Smooth muscle cell (in vitro differentiated cells): ENCODE measurements around the gene NOP53. TPM values are rescaled to one million over a fixed set of nuclear protein-coding genes. Genes with fewer than 3 reads are reported as not detected.

Experiments used
- DNase-seq: peaks from one replicate; lab custom pipeline; 2025; ENCODE audit not compliant: unreplicated experiment; lab: John Stamatoyannopoulos, UW
- H2AFZ ChIP-seq: fragments of 200-600 bp; sonication (generic); 2 replicates; pipeline ENCODE4 v1.6.0; 2016; ENCODE audit warnings: antibody characterized with exemption, low read depth, mild to moderate bottlenecking
- H3F3A ChIP-seq: fragments of 200-600 bp; sonication (generic); 2 replicates; pipeline ENCODE4 v1.6.0; 2017; ENCODE audit warnings: antibody characterized with exemption, low read depth
- H3K27ac ChIP-seq: fragments of 200-600 bp; sonication (generic); 2 replicates; pipeline ENCODE4 v1.5.1; 2016; ENCODE audit warnings: low read depth, mild to moderate bottlenecking
- H3K27me3 ChIP-seq: fragments of 200-600 bp; sonication (generic); 2 replicates; pipeline ENCODE4 v1.6.1; 2016; ENCODE audit warnings: low read depth, mild to moderate bottlenecking
- H3K36me3 ChIP-seq: fragments of 200-600 bp; sonication (generic); 2 replicates; pipeline ENCODE4 v1.5.1; 2016; ENCODE audit warnings: low read depth
- H3K4me1 ChIP-seq: fragments of 200-600 bp; sonication (generic); 2 replicates; pipeline ENCODE4 v1.5.1; 2016; ENCODE audit warnings: low read depth
- H3K4me2 ChIP-seq: fragments of 200-600 bp; sonication (generic); 2 replicates; pipeline ENCODE4 v1.6.0; 2016; ENCODE audit warnings: mild to moderate bottlenecking
- H3K4me3 ChIP-seq: fragments of 200-600 bp; sonication (generic); 2 replicates; pipeline ENCODE4 v1.5.1; 2016; ENCODE audit warnings: mild to moderate bottlenecking
- H3K79me2 ChIP-seq: fragments of 200-600 bp; sonication (generic); 2 replicates; pipeline ENCODE4 v1.6.0; 2016; ENCODE audit warnings: low read depth, mild to moderate bottlenecking
- H3K9ac ChIP-seq: fragments of 200-600 bp; sonication (generic); 2 replicates; pipeline ENCODE4 v1.6.0; 2016; ENCODE audit warnings: low read depth
- H3K9me3 ChIP-seq: fragments of 200-600 bp; sonication (generic); replicated peaks from 2 replicates; pipeline ENCODE4 v1.5.1; 2016; ENCODE audit warnings: low read depth
- H4K20me1 ChIP-seq: fragments of 200-600 bp; sonication (generic); 2 replicates; pipeline ENCODE4 v1.6.0; 2016; ENCODE audit warnings: low read depth
- WGBS: methylation state at CpG from one replicate; pipeline ENCODE4 v1.1.7; 2016; ENCODE audit warnings: low lambda C conversion rate; 5-methylcytosine and 5-hydroxymethylcytosine counted together
- polyA plus RNA-seq: library from polyadenylated mRNA; unstranded; fragments of >200 nt; fragmentation: Nextera tagmentation; extraction: Ambion mirVana; gene quantifications from 2 replicates; pipeline ENCODE4 v1.2.1, GENCODE V29; 2016
- total RNA-seq: library from RNA; depleted of rRNA; stranded (reverse); fragments of >200 nt; gene quantifications from 2 replicates; pipeline ENCODE4 v1.2.3, GENCODE V29; 2014
- TF ChIP-seq, protein P1 (sequence below): fragments of 200-600 bp; sonication (generic); IDR thresholded peaks from 2 replicates; pipeline ENCODE4 v1.5.1; 2017; ENCODE audit warnings: borderline replicate concordance, mild to moderate bottlenecking, antibody characterized with exemption; ENCODE audit not compliant: insufficient read depth, poor library complexity, severe bottlenecking

The NOP53 gene
- total and polyA plus RNA-seq, 2 experiments from 2014 or later: 42.8 to 74.5 TPM

DNA sequence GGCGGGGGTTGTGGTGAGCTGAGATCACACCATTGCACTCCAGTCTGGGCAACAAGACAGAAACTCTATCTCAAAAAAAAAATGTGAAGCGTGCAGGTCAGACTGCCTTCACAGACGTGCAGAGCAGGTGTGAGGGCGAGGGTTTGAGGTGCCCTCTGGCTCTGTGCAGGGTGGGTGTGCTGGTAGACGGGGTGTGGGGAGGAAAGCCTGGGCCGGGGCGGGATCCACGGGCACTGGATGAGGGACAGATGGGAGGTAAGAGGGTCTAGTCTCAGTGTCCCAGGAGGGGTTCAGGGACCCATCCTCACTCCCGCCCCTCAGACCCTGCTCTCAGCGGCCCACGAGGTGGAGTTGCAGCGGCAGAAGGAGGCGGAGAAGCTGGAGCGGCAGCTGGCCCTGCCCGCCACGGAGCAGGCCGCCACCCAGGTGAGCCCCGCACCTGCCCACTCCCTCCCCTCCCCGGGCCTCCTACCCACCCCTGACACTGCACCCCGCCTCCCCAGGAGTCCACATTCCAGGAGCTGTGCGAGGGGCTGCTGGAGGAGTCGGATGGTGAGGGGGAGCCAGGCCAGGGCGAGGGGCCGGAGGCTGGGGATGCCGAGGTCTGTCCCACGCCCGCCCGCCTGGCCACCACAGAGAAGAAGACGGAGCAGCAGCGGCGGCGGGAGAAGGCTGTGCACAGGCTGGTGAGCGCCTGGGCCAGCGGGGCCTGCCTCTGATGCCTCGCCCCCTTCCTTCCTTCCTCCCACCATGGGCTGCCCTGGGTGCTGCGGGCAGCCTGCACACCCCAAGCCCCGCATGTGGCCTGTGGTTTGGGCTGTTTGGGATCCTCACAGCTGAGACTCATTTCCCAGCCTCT is 9.1 kb downstream of the NOP53 start:
- Histone ChIP-seq H3K4me2 (no peak overlapping the region), H3K36me3 (peaks cover 3% of the 10 kb centered on the region), H3K9ac (no peak overlapping the region), H3K27ac (no peak overlapping the region), H3K4me1 (no peaks in the 10 kb centered on the region), H3K9me3 (no peaks in the 10 kb centered on the region), H3K4me3 (no peak overlapping the region), H4K20me1 (peaks cover 38% of the 10 kb centered on the region), H2AFZ (no peak overlapping the region), H3K79me2 (peaks cover under 1% of the 10 kb centered on the region), H3K27me3 (no peaks in the 10 kb centered on the region), H3F3A (no peaks in the 10 kb centered on the region)
- TF ChIP-seq, protein P1, sequence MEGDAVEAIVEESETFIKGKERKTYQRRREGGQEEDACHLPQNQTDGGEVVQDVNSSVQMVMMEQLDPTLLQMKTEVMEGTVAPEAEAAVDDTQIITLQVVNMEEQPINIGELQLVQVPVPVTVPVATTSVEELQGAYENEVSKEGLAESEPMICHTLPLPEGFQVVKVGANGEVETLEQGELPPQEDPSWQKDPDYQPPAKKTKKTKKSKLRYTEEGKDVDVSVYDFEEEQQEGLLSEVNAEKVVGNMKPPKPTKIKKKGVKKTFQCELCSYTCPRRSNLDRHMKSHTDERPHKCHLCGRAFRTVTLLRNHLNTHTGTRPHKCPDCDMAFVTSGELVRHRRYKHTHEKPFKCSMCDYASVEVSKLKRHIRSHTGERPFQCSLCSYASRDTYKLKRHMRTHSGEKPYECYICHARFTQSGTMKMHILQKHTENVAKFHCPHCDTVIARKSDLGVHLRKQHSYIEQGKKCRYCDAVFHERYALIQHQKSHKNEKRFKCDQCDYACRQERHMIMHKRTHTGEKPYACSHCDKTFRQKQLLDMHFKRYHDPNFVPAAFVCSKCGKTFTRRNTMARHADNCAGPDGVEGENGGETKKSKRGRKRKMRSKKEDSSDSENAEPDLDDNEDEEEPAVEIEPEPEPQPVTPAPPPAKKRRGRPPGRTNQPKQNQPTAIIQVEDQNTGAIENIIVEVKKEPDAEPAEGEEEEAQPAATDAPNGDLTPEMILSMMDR: no peak
- WGBS: 97% methylated on average over 31 of the region's 37 CpGs
- no peak for DNase-seq

DNA sequence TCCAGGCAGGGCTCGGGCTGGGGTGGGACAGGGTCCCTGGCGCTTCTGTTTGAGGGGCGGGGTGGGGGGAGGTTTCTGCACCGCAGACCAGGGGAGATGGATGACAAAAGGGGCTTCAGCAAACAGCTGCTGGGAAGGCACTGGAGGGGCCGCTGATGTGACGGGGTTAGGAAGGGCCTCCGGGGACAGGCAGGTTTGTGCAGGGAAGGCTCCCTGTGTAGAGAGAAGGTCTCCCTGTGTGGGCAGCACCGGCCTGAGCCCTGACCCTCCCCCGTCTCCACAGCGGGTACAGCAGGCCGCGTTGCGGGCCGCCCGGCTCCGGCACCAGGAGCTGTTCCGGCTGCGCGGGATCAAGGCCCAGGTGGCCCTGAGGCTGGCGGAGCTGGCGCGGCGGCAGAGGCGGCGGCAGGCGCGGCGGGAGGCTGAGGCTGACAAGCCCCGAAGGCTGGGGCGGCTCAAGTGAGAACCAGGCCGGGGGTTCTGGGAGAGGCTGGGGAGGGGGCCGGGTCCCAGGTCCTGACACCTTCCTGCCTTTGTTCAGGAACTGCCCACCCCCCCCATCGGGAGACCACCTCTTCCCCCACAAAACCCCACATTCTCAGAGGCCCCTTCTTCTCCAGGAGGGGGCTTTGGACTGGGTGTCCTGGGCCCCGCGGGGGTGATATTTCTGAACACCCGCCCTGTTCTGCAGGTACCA is 9.9 kb downstream of the NOP53 start:
- H3K9me3 ChIP-seq: no peaks in the 10 kb centered on the region
- H3K79me2 ChIP-seq: no peaks in the 10 kb centered on the region
- no peaks in the 10 kb centered on the region for H3K4me1 ChIP-seq
- 96% methylated on average over 21 of the region's 36 CpGs for WGBS
- H3K27ac ChIP-seq: no peak overlapping the region
- no peaks in the 10 kb centered on the region for H3F3A ChIP-seq
- H3K4me2 ChIP-seq: no peak overlapping the region
- no peak for DNase-seq
- TF ChIP-seq, protein P1: no peak
- H3K36me3 ChIP-seq: peaks cover 3% of the 10 kb centered on the region
- no peak overlapping the region for H3K9ac ChIP-seq
- no peaks in the 10 kb centered on the region for H3K27me3 ChIP-seq
- peaks cover 30% of the 10 kb centered on the region for H4K20me1 ChIP-seq
- H3K4me3 ChIP-seq: no peak overlapping the region
- H2AFZ ChIP-seq: no peak overlapping the region

DNA sequence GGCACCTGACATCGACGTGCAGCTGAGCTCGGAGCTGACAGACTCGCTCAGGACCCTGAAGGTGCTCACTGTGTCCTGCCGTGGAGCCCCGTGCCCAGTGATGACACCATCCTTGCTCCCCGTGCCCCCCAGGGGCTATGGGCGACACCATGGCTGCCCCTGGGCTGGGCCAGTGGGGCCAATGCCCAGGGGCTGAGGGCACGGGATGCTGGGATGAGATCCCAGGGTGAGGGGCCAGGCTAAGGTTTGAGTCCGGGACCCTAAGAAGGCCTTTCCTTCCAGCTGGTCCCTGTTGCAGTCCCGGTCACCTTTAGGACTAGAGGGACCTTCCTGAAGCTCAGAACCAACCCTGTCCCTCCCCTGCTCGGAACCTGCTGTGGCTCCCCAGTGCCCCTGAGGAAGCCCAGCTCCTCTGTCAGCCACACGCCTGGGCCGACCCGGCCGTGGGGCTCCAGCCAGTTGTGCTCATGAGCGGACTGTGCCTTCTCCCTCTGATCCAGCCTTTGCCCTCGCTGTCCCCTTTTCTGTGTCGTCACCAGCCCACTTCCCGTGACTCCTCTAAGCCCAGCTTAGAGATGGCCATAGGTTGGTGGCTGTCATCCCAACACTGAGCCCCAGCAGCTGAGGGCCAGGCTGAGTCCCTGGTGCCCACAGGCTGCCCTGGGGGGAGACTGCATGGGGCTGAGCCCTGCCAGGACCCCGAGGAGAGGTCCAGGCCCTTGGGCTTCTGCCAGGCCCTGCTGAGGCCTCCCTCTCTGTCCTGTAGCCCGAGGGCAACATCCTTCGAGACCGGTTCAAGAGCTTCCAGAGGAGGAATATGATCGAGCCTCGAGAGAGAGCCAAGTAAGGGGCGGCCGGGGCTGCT is 10.6 kb downstream of the NOP53 start:
- WGBS: 97% methylated on average over 28 of the region's 28 CpGs
- TF ChIP-seq, protein P1: no peak
- Histone ChIP-seq H3K4me1 (no peaks in the 10 kb centered on the region), H3K9ac (no peak overlapping the region), H3K4me3 (no peak overlapping the region), H3K27me3 (no peaks in the 10 kb centered on the region), H3K79me2 (no peaks in the 10 kb centered on the region), H3F3A (no peaks in the 10 kb centered on the region), H2AFZ (no peak overlapping the region), H3K4me2 (no peak overlapping the region), H4K20me1 (peaks cover 22% of the 10 kb centered on the region), H3K9me3 (no peaks in the 10 kb centered on the region), H3K36me3 (peaks cover 3% of the 10 kb centered on the region), H3K27ac (no peak overlapping the region)
- no peak for DNase-seq
